ENCODE measurements around the gene OOEP.

OOEP gene

DNA sequence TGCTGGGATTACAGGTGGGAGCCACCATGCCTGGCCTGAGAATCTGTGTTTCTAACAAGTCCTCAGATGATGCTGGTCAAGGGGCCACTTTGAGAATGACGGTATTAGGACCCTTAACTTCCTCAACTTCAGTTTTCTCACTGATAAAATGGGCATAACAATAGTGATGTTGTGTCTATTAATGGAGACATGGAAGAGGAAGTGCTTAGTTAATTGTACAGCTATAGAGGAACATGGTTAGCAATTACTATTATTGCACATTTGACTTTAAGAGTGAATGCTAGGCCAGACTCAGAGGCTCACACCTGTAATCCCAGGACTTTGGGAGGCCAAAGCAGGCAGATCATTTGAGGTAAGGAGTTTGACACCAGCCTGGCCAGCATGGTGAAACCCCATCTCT, 28.4 kb downstream of the OOEP start:
- in situ Hi-C loops (cut with HindIII; ENCODE audit: low sequenced_read_pairs), result no loop called here
- DNase-seq (ENCODE audit: low read depth), result no peak
- H3K4me3 ChIP-seq (ENCODE audit: low read depth, low read length), result no peak overlapping the region
- TF ChIP-seq, protein P1, sequence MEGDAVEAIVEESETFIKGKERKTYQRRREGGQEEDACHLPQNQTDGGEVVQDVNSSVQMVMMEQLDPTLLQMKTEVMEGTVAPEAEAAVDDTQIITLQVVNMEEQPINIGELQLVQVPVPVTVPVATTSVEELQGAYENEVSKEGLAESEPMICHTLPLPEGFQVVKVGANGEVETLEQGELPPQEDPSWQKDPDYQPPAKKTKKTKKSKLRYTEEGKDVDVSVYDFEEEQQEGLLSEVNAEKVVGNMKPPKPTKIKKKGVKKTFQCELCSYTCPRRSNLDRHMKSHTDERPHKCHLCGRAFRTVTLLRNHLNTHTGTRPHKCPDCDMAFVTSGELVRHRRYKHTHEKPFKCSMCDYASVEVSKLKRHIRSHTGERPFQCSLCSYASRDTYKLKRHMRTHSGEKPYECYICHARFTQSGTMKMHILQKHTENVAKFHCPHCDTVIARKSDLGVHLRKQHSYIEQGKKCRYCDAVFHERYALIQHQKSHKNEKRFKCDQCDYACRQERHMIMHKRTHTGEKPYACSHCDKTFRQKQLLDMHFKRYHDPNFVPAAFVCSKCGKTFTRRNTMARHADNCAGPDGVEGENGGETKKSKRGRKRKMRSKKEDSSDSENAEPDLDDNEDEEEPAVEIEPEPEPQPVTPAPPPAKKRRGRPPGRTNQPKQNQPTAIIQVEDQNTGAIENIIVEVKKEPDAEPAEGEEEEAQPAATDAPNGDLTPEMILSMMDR (IDR thresholded peaks at IDR 0.05; ENCODE audit: low read depth, low read length, missing control alignments), result no peak

GRCh38 chr6:73340048-73340447, 29.6 kb downstream of the OOEP start:
- H3K4me3 ChIP-seq (ENCODE audit: low read depth, low read length), result no peak overlapping the region
- TF ChIP-seq, protein P1 (IDR thresholded peaks at IDR 0.05; ENCODE audit: low read depth, low read length, missing control alignments), result no peak
- no peak for DNase-seq (ENCODE audit: low read depth)
- in situ Hi-C loops (cut with HindIII; ENCODE audit: low sequenced_read_pairs), result no loop called here

DNA sequence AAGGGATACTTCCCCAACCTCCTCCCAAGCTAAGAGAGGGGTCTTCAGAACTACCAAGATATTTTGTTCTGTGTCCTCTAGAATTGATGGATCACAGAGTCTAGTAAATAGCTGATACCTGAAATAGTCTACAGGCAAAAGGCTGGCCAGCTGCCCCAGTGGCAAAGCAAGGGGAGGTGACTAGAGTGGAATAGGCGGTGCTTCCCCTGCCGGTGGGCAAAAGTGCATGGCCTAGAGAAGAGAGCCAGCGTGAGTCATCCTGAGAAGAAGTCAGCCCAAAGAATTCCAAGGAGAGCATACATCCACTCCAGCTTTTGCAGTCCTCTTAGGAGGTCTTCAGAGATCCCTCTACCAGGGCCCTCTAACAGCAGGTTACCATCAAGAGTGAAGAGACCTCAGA, 30.4 kb downstream of the OOEP start:
- no peak for DNase-seq (ENCODE audit: low read depth)
- TF ChIP-seq, protein P1 (IDR thresholded peaks at IDR 0.05; ENCODE audit: low read depth, low read length, missing control alignments), result no peak
- in situ Hi-C loops (cut with HindIII; ENCODE audit: low sequenced_read_pairs), result no loop called here
- no peak overlapping the region for H3K4me3 ChIP-seq (ENCODE audit: low read depth, low read length)

DNA sequence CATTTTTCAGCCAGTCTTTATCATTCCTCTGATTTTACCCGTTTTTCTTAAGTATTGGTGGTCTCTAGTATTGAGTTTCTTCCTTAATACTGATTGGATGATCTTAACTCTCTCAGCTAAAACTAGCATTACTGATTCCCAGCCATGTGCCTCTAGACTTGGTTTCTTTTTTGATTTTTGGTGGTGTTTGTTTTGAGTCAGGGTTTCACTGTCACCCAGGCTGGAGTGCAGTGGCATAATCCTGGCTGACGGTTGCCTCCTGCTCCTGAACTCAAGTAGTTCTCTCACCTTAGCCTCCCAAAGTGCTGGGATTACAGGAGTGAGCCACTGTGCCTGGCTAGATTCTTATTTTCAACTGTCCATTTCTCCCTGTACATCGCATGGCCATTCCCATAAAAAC, 40.5 kb downstream of the OOEP start:
- no peak overlapping the region for H3K4me3 ChIP-seq (ENCODE audit: low read depth, low read length)
- in situ Hi-C loops (cut with HindIII; ENCODE audit: low sequenced_read_pairs), result no loop called here
- DNase-seq (ENCODE audit: low read depth), result no peak
- TF ChIP-seq, protein P1 (IDR thresholded peaks at IDR 0.05; ENCODE audit: low read depth, low read length, missing control alignments), result no peak

- TF ChIP-seq, protein P1 (IDR thresholded peaks at IDR 0.05; ENCODE audit: low read depth, low read length, missing control alignments), result no peak
- DNase-seq (ENCODE audit: low read depth), result no peak
- H3K4me3 ChIP-seq (ENCODE audit: low read depth, low read length), result no peak overlapping the region
- in situ Hi-C loops (cut with HindIII; ENCODE audit: low sequenced_read_pairs), result no loop called here
These were observed 40.9 kb downstream of the OOEP start for GRCh38 chr6:73328790-73329189.

DNA sequence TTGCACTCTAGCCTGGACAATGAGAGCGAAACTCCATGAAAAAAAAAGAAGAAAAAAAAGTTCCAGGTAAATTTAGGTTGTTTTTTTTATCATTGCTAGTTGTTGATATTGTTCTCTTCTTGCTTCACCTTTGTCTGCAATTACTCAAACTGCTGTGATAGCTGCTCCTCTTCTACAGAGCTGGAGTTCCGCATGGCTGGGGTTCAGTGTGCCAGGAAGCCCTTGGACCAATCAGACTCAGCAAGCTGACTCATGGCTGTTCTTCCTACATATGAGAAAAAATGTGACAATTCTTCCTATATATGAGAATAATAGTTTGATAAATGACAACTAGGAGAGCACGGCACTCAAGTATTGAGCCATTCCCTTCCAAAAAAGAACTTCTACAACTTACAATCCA, 44.0 kb downstream of the OOEP start:
- H3K4me3 ChIP-seq (ENCODE audit: low read depth, low read length), result no peak overlapping the region
- DNase-seq (ENCODE audit: low read depth), result no peak
- in situ Hi-C loops (cut with HindIII; ENCODE audit: low sequenced_read_pairs), result no loop called here
- TF ChIP-seq, protein P1 (IDR thresholded peaks at IDR 0.05; ENCODE audit: low read depth, low read length, missing control alignments), result no peak

GRCh38 chr6:73323323-73323722, 46.4 kb downstream of the OOEP start:
- in situ Hi-C loops (cut with HindIII; ENCODE audit: low sequenced_read_pairs), result no loop called here
- no peak overlapping the region for H3K4me3 ChIP-seq (ENCODE audit: low read depth, low read length)
- TF ChIP-seq, protein P1 (IDR thresholded peaks at IDR 0.05; ENCODE audit: low read depth, low read length, missing control alignments), result no peak
- DNase-seq (ENCODE audit: low read depth), result no peak

All from astrocyte of the cerebellum (primary cell).